ENCODE measurements around the gene HOXA5. TPM values are rescaled to one million over a fixed set of nuclear protein-coding genes. Genes with fewer than 3 reads are reported as not detected.

HOXA5 gene
- not detected for total RNA-seq

GRCh38 chr7:27143023-27143949 lies at the start of gene HOXA5:
Gene HOXA5 (minus strand): TSS chr7:27143681. CDS start chr7:27143607, 74 bp downstream.
- H3K4me1 Mint-ChIP-seq (ENCODE audit: low read depth) = peaks cover 3% of the 10 kb centered on the region
- no peak within 1 kb of the TSS for H3K4me3 Mint-ChIP-seq
- DNase-seq = no peak
- intact Hi-C loops (cut with micrococcal nuclease) = no loop called here
- H3K27ac Mint-ChIP-seq = no peak within 1 kb of the TSS
- H3K27me3 Mint-ChIP-seq (ENCODE audit: low read depth) = peaks cover 59% of the 10 kb centered on the region
- CTCF ChIA-PET = interaction anchor here (1.3 kb wide), 1 partner anchor 10 kb away, joined by 3 read pairs; no protein-coding TSS in a partner anchor
- H3K9me3 Mint-ChIP-seq = no peaks in the 10 kb centered on the region
- no peaks in the 10 kb centered on the region for H3K36me3 Mint-ChIP-seq (ENCODE audit: low read depth)

- Mint-ChIP-seq H3K27ac (no peak overlapping the region), H3K9me3 (no peaks in the 10 kb centered on the region), H3K36me3 (ENCODE audit: low read depth) (no peaks in the 10 kb centered on the region), H3K27me3 (ENCODE audit: low read depth) (peaks cover 83% of the 10 kb centered on the region), H3K4me1 (ENCODE audit: low read depth) (peaks cover 27% of the 10 kb centered on the region), H3K4me3 (peak overlapping the region; percentile 57)
- no peak for DNase-seq
- intact Hi-C loops (cut with micrococcal nuclease) = loop anchor here (2.0 kb wide), 1 partner anchor 48 kb away; no protein-coding TSS in a partner anchor
- CTCF ChIA-PET = interaction anchor here (1.4 to 1.6 kb wide), 2 partner anchors 13 to 16 kb away, joined by 3 to 5 read pairs; no protein-coding TSS in a partner anchor
These were observed 49.3 kb upstream of the HOXA5 start for GRCh38 chr7:27192546-27193334.

- H3K27ac Mint-ChIP-seq = no peak overlapping the region
- intact Hi-C loops (cut with micrococcal nuclease) = loop anchor here (2.0 kb wide), 1 partner anchor 49 kb away; no protein-coding TSS in a partner anchor
These were observed 48.5 kb upstream of the HOXA5 start for GRCh38 chr7:27191833-27192545.

GRCh38 chr7:27191161-27191731 lies 47.8 kb upstream of the HOXA5 start:
- Mint-ChIP-seq H3K4me3 (no peak overlapping the region), H3K36me3 (ENCODE audit: low read depth) (no peaks in the 10 kb centered on the region), H3K9me3 (no peaks in the 10 kb centered on the region), H3K4me1 (ENCODE audit: low read depth) (peaks cover 33% of the 10 kb centered on the region), H3K27me3 (ENCODE audit: low read depth) (peaks cover 86% of the 10 kb centered on the region), H3K27ac (no peak overlapping the region)
- CTCF ChIA-PET = interaction anchor here (0.9 to 2.7 kb wide), 4 partner anchors 12 to 20 kb away, joined by 3 to 11 read pairs (median 3); no protein-coding TSS in a partner anchor
- no peak for DNase-seq
- intact Hi-C loops (cut with micrococcal nuclease) = no loop called here

More at GRCh38 chr7:27191833-27192545, 48.5 kb upstream of the HOXA5 start:
- no peaks in the 10 kb centered on the region for H3K9me3 Mint-ChIP-seq
- no peak for DNase-seq
- peak overlapping the region; percentile 45 for H3K4me3 Mint-ChIP-seq
- H3K36me3 Mint-ChIP-seq (ENCODE audit: low read depth) = no peaks in the 10 kb centered on the region
- CTCF ChIA-PET = interaction anchor here (1.4 to 1.6 kb wide), 2 partner anchors 12 to 15 kb away, joined by 3 to 5 read pairs; no protein-coding TSS in a partner anchor
- H3K4me1 Mint-ChIP-seq (ENCODE audit: low read depth) = peaks cover 31% of the 10 kb centered on the region
- H3K27me3 Mint-ChIP-seq (ENCODE audit: low read depth) = peaks cover 83% of the 10 kb centered on the region

GRCh38 chr7:27189997-27190748 lies 46.7 kb upstream of the HOXA5 start:
- intact Hi-C loops (cut with micrococcal nuclease) = loop anchor here (5.0 kb wide), 1 partner anchor 38 kb away; the partner anchor contains the start of gene HOXA3
- no peak overlapping the region for H3K4me3 Mint-ChIP-seq

GRCh38 chr7:27189295-27189996 lies 46.0 kb upstream of the HOXA5 start:
- no peaks in the 10 kb centered on the region for H3K36me3 Mint-ChIP-seq (ENCODE audit: low read depth)
- CTCF ChIA-PET = interaction anchor here (1.9 to 2.7 kb wide), 2 partner anchors 10 to 28 kb away, joined by 5 to 11 read pairs; no protein-coding TSS in a partner anchor
- H3K4me1 Mint-ChIP-seq (ENCODE audit: low read depth) = peaks cover 47% of the 10 kb centered on the region
- intact Hi-C loops (cut with micrococcal nuclease) = loop anchor here (5.0 kb wide), 1 partner anchor 37 kb away; the partner anchor contains the start of gene HOXA3
- peaks cover 91% of the 10 kb centered on the region for H3K27me3 Mint-ChIP-seq (ENCODE audit: low read depth)
- no peak overlapping the region for H3K4me3 Mint-ChIP-seq
- H3K27ac Mint-ChIP-seq = no peak overlapping the region
- H3K9me3 Mint-ChIP-seq = no peaks in the 10 kb centered on the region
- no peak for DNase-seq

More at GRCh38 chr7:27189997-27190748, 46.7 kb upstream of the HOXA5 start:
- CTCF ChIA-PET = interaction anchor here (1.1 to 2.7 kb wide), 3 partner anchors 11 to 29 kb away, joined by 3 to 11 read pairs (median 5); no protein-coding TSS in a partner anchor
- Mint-ChIP-seq H3K27me3 (ENCODE audit: low read depth) (peaks cover 92% of the 10 kb centered on the region), H3K36me3 (ENCODE audit: low read depth) (no peaks in the 10 kb centered on the region), H3K9me3 (no peaks in the 10 kb centered on the region), H3K4me1 (ENCODE audit: low read depth) (peaks cover 41% of the 10 kb centered on the region), H3K27ac (no peak overlapping the region)
- DNase-seq = no peak

GRCh38 chr7:27188386-27189294 lies 45.2 kb upstream of the HOXA5 start:
- Mint-ChIP-seq H3K27ac (no peak overlapping the region), H3K4me1 (ENCODE audit: low read depth) (peaks cover 44% of the 10 kb centered on the region), H3K27me3 (ENCODE audit: low read depth) (peaks cover 90% of the 10 kb centered on the region), H3K4me3 (peak overlapping the region; percentile 57), H3K36me3 (ENCODE audit: low read depth) (no peaks in the 10 kb centered on the region), H3K9me3 (no peaks in the 10 kb centered on the region)
- CTCF ChIA-PET = interaction anchor here (0.7 to 2.7 kb wide), 3 partner anchors 10 to 1315 kb away, joined by 3 to 11 read pairs (median 5); no protein-coding TSS in a partner anchor
- peak; percentile 59 for DNase-seq
- intact Hi-C loops (cut with micrococcal nuclease) = loop anchor here (5.0 kb wide), 1 partner anchor 36 kb away; the partner anchor contains the start of gene HOXA3

GRCh38 chr7:27187475-27188385 lies 44.2 kb upstream of the HOXA5 start:
- Mint-ChIP-seq H3K9me3 (no peaks in the 10 kb centered on the region), H3K4me1 (ENCODE audit: low read depth) (peaks cover 40% of the 10 kb centered on the region), H3K27me3 (ENCODE audit: low read depth) (peaks cover 88% of the 10 kb centered on the region), H3K4me3 (peak overlapping the region; percentile 57), H3K36me3 (ENCODE audit: low read depth) (no peaks in the 10 kb centered on the region), H3K27ac (no peak overlapping the region)
- intact Hi-C loops (cut with micrococcal nuclease) = loop anchor here (5.0 kb wide), 1 partner anchor 35 kb away; the partner anchor contains the start of gene HOXA3
- no peak for DNase-seq
- CTCF ChIA-PET = interaction anchor here (0.6 to 1.9 kb wide), 5 partner anchors 8 to 1314 kb away, joined by 3 to 7 read pairs (median 3); partner anchors contain the start of gene HOXA13

All from activated naive CD4-positive, alpha-beta T cell treated with anti-CD3 and anti-CD28 coated beads for 36 hours (primary cell).